ENCODE results near the gene TNIP2. TPM values are rescaled to one million over a fixed set of nuclear protein-coding genes. Genes with fewer than 3 reads are reported as not detected.
"Not testable (repeated sequence)": the region's sequence is repeated elsewhere in the genome, so short reads cannot be mapped to it uniquely, and the experiment has no call there.

TNIP2 gene
- total RNA-seq, 1 donor from 2014 or later = 72.4 TPM

- DNase-seq (ENCODE audit: low read depth) = no peak
Measured at GRCh38 chr4:2744576-2745270, 11.4 kb downstream of the TNIP2 start.

DNA sequence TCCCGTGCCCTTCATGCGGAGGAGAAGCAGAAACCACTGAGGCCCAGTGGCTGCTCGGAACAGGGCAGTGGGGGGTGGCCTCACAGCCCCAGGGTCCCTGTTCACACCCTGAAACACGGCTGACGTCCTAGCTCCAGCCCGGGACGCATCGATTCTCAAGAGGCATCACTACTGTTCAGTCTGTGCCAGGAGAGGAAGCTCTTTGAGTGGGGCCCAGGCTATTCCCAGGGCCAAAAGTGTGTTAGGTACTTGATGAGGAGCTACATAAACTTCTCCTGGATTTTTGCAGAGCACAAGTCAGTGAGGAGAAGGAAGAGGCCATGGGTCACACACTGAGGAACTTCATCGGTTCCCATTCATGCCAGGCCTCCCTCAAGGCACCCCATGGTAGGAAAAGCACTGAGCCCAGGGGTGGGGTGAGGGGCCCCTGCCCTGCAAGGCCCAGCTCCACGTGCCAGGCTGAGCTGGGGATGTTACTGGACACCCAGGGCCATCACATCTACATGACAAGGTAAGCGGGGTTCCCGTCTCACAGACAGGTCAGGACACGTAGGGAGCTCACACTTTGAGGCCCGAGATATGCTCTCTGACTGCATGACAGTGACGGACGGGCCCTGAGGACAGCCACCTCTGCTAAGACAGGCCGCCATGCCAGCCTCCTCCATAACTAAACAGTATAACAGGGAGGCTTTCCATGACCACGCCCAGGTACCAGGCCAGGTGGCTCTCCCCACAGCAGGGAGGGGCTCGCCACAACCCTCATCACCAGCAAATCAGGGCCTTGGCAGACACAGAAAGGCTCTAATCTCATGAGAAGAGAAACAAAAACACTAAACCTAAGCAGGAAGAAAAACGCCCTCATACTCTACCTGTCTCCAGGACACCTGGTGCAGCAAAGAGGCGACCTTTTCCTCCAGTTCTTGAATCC is 12.4 kb downstream of the TNIP2 start:
- DNase-seq (ENCODE audit: low read depth) = no peak

- DNase-seq (ENCODE audit: low read depth) = no peak
Measured at GRCh38 chr4:2742823-2743517, 13.2 kb downstream of the TNIP2 start.

- no peak for DNase-seq (ENCODE audit: low read depth)
Measured at GRCh38 chr4:2742081-2742822, 13.9 kb downstream of the TNIP2 start.

GRCh38 chr4:2741626-2742025 is 14.5 kb downstream of the TNIP2 start:
- DNase-seq (ENCODE audit: low read depth) = no peak

GRCh38 chr4:2738296-2738695 is 17.8 kb downstream of the TNIP2 start:
- not testable (repeated sequence) for DNase-seq (ENCODE audit: low read depth)

DNA sequence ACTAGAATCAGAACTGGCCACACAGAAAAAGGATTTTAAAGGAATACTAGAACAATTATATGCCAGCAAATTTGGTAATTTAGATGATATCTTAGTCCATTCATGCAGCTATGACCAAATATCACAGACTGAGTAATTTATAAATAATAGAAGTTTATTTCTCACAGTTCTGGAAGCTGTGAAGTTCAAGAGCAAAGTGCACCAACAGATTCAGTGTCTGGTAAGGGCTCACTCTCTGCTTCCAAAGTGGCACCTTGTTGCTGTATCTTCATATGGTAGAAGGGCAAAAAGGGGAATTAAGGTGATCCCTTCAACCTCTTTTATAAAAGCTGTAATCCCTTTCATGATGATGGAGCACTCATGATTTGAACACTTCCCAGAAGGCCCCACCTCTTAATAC is 20.3 kb downstream of the TNIP2 start:
- DNase-seq (ENCODE audit: low read depth) = no peak

DNA sequence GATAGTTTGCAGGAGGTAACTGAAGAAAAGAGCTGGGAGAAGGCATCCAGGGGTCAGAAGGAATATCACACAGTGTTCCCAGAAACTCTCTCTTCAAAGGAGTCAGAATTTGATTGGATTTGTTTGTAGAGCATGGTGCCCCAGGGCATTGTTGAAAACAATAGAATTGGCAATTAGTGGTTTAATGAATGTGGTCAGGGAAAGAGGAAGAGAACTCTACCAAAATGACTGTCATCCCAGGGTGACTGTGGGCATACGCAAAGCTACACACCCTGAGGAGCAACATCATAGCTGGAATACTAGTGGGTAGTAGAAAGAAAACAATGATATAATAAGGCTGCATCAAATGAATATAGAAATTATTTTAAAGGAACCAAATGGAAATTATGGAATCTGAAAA is 21.5 kb downstream of the TNIP2 start:
- peak; percentile 48 for DNase-seq (ENCODE audit: low read depth)

GRCh38 chr4:2733844-2734574 is 22.1 kb downstream of the TNIP2 start:
- no peak for DNase-seq (ENCODE audit: low read depth)

DNA sequence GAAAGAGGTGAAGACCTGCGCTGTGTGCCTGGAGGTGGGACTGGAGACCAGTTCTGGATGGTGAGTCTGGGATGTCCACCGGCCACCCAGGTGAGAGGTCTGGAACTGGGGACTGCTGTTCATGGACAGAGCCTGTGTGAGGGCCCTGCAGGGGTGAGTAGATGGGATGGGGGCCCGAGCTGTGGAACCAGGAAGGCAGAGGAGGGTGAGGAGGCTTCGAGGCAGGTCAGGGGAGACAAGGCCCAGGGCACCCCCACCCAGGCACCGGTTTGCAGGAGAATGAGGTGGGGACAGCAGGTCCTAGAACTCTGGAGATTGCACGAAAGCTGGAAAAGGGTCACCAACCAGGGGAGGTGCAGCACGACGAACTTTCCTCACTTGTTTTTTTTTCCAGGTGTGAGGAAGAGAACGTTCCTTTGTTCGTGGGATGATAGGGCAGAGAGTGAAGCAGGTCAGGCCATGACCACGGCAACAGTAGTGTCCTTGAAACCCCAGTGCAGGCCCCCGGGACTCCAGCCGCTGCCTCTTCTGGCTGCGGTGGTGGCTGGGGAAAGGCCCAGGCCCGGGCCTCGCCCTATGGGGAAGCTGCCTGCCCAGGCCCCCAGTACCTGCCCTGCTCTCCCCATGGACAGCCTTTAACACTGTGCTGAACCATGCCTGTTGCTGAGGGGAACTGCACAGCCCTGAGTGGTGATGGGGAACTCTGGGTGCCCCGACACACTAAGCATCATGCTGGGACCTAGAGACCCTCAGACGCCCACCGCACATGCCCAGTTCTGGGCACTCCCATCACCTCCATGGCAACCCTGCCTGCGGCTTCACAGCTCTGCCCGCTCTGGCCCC is 22.9 kb downstream of the TNIP2 start:
- DNase-seq (ENCODE audit: low read depth) = no peak

GRCh38 chr4:2732526-2732925 is 23.6 kb downstream of the TNIP2 start:
- no peak for DNase-seq (ENCODE audit: low read depth)

- DNase-seq (ENCODE audit: low read depth) = no peak
Measured at GRCh38 chr4:2731907-2732317, 24.2 kb downstream of the TNIP2 start.

DNA sequence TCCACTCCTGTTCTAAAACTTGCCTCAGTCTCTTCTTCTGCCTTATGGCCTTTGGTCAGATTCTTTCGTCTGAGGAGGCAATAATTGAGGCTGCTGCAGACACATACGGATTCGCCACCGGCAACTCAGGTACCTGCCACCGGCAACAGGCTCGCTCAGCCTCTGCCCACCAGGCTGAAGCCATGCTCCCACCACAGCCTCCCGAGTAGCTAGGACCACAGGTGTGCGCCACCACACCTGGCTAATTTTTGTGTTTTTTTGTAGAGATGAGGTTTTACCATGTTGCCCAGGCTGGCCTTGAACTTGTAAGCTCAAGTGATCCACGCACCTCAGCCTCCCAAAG is 26.6 kb downstream of the TNIP2 start:
- no peak for DNase-seq (ENCODE audit: low read depth)

- DNase-seq (ENCODE audit: low read depth) = no peak
Measured at GRCh38 chr4:2728806-2729532, 27.2 kb downstream of the TNIP2 start.

DNA sequence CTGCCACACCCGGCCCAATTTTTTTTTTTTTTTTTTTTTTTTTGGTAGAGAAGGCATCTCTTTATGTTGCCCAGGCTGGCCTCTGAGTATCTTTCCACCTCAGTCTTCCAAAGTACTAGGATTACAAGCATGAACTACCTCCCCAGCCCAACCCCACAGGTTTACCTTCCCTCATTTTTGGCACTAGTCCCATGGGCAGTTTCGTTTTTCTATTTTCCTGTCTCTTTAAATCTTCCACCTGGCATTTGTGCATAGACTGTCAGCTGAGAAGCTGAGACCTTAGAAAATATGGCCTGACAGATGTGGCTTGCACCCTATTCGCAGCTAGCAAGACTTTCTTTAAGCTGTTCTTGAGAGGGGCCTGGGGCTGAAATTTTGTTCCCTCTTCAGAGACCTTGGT is 27.9 kb downstream of the TNIP2 start:
- no peak for DNase-seq (ENCODE audit: low read depth)

DNA sequence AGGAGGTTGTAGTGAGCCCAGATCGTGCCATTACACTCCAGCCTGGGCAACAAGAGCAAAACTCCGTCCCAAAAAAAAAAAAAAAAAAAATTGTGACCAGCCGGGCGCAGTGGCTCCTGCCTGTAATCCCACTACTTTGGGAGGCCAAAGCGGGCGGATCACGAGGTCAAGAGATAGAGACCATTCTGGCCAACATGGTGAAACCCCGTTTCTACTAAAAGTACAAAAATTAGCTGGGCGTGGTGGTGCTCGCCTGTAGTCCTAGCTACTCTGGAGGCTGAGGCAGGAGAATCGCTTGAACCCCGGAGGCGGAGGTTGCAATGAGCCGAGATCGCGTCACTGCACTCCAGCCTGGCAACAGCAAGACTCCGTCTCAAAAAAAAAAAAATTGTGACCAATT is 29.3 kb downstream of the TNIP2 start:
- not testable (repeated sequence) for DNase-seq (ENCODE audit: low read depth)

DNA sequence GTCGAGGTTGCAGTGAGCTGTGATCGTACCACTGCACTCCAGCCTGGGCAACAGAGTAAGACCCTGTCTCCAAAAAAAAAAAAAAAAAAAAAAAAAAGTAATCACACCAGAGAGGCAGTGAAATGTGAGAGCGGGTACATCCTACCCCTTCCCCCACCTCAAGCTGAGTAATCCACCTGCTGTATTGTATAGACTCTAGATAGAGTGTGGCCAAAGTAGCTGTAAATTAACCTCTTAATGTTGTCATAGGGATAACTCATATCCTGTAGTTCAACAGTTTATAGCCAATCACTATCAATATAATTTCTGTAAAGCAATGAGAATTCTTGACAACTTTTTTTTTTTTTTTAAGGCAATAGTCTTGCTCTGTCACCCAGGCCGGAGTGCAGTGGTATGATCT is 30.8 kb downstream of the TNIP2 start:
- DNase-seq (ENCODE audit: low read depth) = no peak

DNA sequence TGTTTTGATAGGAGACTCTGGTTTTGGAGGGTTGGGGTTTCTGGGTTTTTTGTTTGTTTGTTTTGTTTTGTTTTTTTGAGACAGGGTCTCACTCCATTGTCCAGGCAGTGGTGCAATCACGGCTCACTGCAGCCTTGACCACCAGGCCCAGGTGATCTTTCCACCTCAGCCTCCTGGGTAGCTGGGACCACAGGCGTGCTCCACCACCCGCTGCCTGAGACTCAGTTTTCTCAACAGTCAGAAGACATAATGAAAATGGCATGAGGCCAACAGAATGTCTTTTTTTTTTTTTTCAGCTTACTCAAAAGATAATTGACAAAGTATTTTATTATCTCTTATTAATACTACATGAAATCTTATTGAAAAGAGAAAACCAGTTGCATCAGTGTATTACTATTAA is 32.4 kb downstream of the TNIP2 start:
- no peak for DNase-seq (ENCODE audit: low read depth)

- DNase-seq (ENCODE audit: low read depth) = no peak
Measured at GRCh38 chr4:2722033-2722432, 34.1 kb downstream of the TNIP2 start.

DNA sequence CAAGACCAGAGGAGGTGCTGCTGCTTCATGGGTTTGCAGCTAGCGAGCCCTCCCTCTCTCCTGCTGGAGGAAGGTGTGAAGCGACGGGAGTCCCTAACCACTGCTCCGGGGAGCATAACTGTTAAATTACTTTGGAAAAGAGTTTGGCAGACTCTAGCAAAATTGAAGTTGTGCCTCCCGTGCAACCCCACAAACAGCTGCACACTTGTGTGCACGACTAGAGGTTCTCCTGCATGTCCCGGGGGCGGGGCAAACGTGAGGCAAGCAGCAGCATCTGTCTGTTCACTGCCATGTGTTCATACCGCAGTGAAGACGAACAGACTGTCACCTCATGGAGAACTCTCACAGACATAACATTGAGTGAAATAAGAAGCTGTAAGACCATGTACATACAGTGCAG is 34.5 kb downstream of the TNIP2 start:
- no peak for DNase-seq (ENCODE audit: low read depth)

Data from renal cortical epithelial cell (primary cell).